Panc1 (cell line): ENCODE results near the gene FOXP4. TPM values are rescaled to one million over a fixed set of nuclear protein-coding genes. Genes with fewer than 3 reads are reported as not detected.

Experiments used
- ATAC-seq: fragments of 200-7000 bp; cut with Tn5 transposase; 2 replicates; pipeline ENCODE4 v1.9.1; 2020; ENCODE audit warnings: mild to moderate bottlenecking, moderate library complexity
- BruUV-seq: library from RNA; stranded (reverse); fragments of 400-500 nt; replicated peaks from 2 replicates; lab custom pipeline; 2021; lab: Mats Ljungman, UMichigan
- CTCF ChIA-PET: fragments of 300-600 bp; sonication (Branson Sonifier 250); formaldehyde crosslinking; loops from one replicate; lab custom pipeline; 2022; ENCODE audit warnings: antibody characterized with exemption; lab: Charles Lee
- POLR2A ChIA-PET: fragments of 300-600 bp; sonication (Branson Sonifier 250); formaldehyde crosslinking; loops from one replicate; lab custom pipeline; 2022; ENCODE audit warnings: antibody characterized with exemption; lab: Charles Lee
- DNase-seq: peaks from one replicate; pipeline ENCODE4 v3.0.0-alpha.2; 2010; ENCODE audit warnings: low read depth, low spot score
- H3K27ac ChIP-seq: 2 replicates; pipeline ENCODE4 v1.5.1; 2011; ENCODE audit warnings: mild to moderate bottlenecking, low read length, inconsistent platforms
- H3K27me3 ChIP-seq: fragments of 200-500 bp; sonication (Bioruptor generic); 2 replicates; pipeline ENCODE4 v1.6.0; 2014; ENCODE audit warnings: low read length, inconsistent platforms; ENCODE audit not compliant: control insufficient read depth, insufficient read depth
- H3K36me3 ChIP-seq: fragments of 200-500 bp; sonication (Bioruptor generic); 2 replicates; pipeline ENCODE4 v1.5.1; 2014; ENCODE audit warnings: inconsistent platforms, mild to moderate bottlenecking, low read length, moderate library complexity; ENCODE audit not compliant: control insufficient read depth, insufficient read depth
- H3K4me1 ChIP-seq: 2 replicates; pipeline ENCODE4 v1.5.1; 2011; ENCODE audit warnings: inconsistent platforms, mild to moderate bottlenecking, low read length, moderate library complexity; ENCODE audit not compliant: control insufficient read depth, insufficient read depth
- H3K4me3 ChIP-seq, 2 experiments: 2 replicates each; pipeline ENCODE4 v1.5.1; 2011 to 2012; ENCODE audit warnings: low read depth in 2 of 2, low read length in 2 of 2, mild to moderate bottlenecking in 2 of 2, inconsistent platforms in 1 of 2, moderate library complexity in 1 of 2
- H3K9me3 ChIP-seq: fragments of 200-500 bp; sonication (Bioruptor generic); 2 replicates; pipeline ENCODE4 v1.5.1; 2014; ENCODE audit warnings: low read depth, mild to moderate bottlenecking, inconsistent platforms, low read length, moderate library complexity; ENCODE audit not compliant: control insufficient read depth, insufficient read depth
- CTCF ChIP-seq: fragments of 450-650 bp; IDR thresholded peaks from 2 replicates; pipeline ENCODE4 v1.5.1; 2017; ENCODE audit warnings: mild to moderate bottlenecking
- POLR2AphosphoS5 ChIP-seq: IDR thresholded peaks from 2 replicates; pipeline ENCODE4 v1.6.1; 2012; ENCODE audit warnings: mild to moderate bottlenecking, low read depth, low read length, moderate library complexity
- REST ChIP-seq, 2 experiments: IDR thresholded peaks; 2 replicates each; pipeline ENCODE4 v1.6.1; 2011 to 2012; ENCODE audit warnings: low read depth in 2 of 2, control low read depth in 1 of 2, low read length in 1 of 2, mild to moderate bottlenecking in 1 of 2, moderate library complexity in 1 of 2; ENCODE audit not compliant: insufficient read depth in 1 of 2
- SIN3A ChIP-seq: IDR thresholded peaks from 2 replicates; pipeline ENCODE4 v1.6.1; 2012; ENCODE audit warnings: low read depth, mild to moderate bottlenecking, low read length, moderate library complexity, borderline replicate concordance; ENCODE audit not compliant: insufficient read depth
- TCF7L2 ChIP-seq: IDR thresholded peaks from 2 replicates; pipeline ENCODE4 v1.6.1; 2011; ENCODE audit warnings: mild to moderate bottlenecking, low read depth, low read length, inconsistent platforms
- in situ Hi-C: cut with HindIII; loops from 2 replicates; pipeline ENCODE4 v1.10.0; 2016; ENCODE audit warnings: low sequenced_read_pairs, low pct_unique_long_range_greater_than_20kb
- intact Hi-C: fragments of 100-400 bp; cut with micrococcal nuclease; formaldehyde crosslinking; loops from one replicate; pipeline ENCODE4 v1.10.0; 2022; ENCODE audit not compliant: unreplicated experiment
- total RNA-seq: library from RNA; stranded (reverse); gene quantifications from one replicate; pipeline ENCODE4 v1.2.1, GENCODE V29; 2021; ENCODE audit not compliant: unreplicated experiment

The FOXP4 gene
- total RNA-seq, 1 experiment from 2014 or later = 30.4 TPM

DNA sequence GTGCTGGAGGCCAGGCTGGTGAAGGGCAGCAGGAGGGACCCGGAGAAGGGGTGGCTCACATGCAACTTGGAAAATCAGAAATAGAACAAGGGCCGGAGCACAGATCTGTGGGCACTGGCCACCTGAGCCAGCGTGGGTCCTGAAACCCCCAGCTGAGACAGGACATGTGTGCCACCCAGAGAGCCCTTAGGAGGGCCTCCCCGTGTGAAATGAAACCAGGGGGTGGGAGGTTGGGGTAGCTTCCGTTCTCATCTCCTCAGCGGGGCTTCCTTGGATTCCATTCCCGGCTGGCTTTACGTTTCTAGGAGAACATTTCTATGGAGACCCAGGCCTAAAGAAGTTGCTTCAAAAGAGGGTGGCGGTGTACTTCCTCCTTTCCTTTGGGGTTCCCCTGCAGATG is 5.7 kb downstream of the FOXP4 start:
- CTCF ChIA-PET = no interaction called here
- in situ Hi-C loops = no loop called here

DNA sequence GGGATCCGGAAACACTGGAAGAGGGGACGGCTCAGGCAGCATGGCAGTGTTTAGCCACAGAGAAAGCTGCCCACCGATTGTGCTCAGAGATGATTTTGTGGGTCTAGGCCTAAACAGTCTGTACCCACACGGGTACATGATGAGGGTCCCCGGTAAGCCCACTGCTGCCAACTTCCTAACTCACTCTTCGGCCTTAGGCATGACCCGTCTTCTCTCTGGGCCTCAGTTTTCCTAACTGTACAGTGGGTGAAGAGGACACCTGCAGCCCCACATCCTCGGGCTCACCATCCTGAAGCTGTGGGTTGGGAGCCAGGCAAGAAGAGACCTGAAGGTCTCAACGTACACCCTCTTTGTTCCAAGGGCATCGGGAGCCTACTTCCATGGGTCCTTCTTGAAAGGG is 6.5 kb downstream of the FOXP4 start:
- Histone ChIP-seq H3K27ac (no peak overlapping the region), H3K9me3 (no peaks in the 10 kb centered on the region), H3K4me3 (no peak overlapping the region), H3K36me3 (no peaks in the 10 kb centered on the region), H3K4me1 (no peaks in the 10 kb centered on the region), H3K27me3 (no peaks in the 10 kb centered on the region)
- in situ Hi-C loops (no loop called here), intact Hi-C loops (no loop called here)
- ChIA-PET CTCF (no interaction called here), POLR2A (no interaction called here)
- BruUV-seq = no TSS peak
- DNase-seq = no peak
- TF ChIP-seq CTCF = no peak
- no peak for TF ChIP-seq TCF7L2
- TF ChIP-seq REST (IDR thresholded peaks at IDR 0.05; ENCODE audit: insufficient read depth in 1 of 2, low read depth in 2 of 2, low read length in 1 of 2) = no peak
- no peak for TF ChIP-seq SIN3A
- TF ChIP-seq POLR2AphosphoS5 = no peak
- no peak for ATAC-seq

More for the DNA sequence above, 5.7 kb downstream of the FOXP4 start:
- TF ChIP-seq POLR2AphosphoS5 = no peak
- TF ChIP-seq TCF7L2 = no peak
- no peak for TF ChIP-seq CTCF
- no peak for TF ChIP-seq SIN3A
- no peak for TF ChIP-seq REST (IDR thresholded peaks at IDR 0.05; ENCODE audit: insufficient read depth in 1 of 2, low read depth in 2 of 2, low read length in 1 of 2)
- no peaks in the 10 kb centered on the region for H3K36me3 ChIP-seq
- no peaks in the 10 kb centered on the region for H3K27me3 ChIP-seq
- DNase-seq (no peak), ATAC-seq (no peak)
- H3K27ac ChIP-seq = no peak overlapping the region
- POLR2A ChIA-PET = no interaction called here
- H3K9me3 ChIP-seq = no peaks in the 10 kb centered on the region
- intact Hi-C loops = no loop called here
- H3K4me3 ChIP-seq = no peak overlapping the region
- H3K4me1 ChIP-seq = no peaks in the 10 kb centered on the region
- no TSS peak for BruUV-seq
